UCSD-AML1 (cell line): ENCODE measurements around the gene BCL2L1.
"Not testable (repeated sequence)": the region's sequence is repeated elsewhere in the genome, so short reads cannot be mapped to it uniquely, and the experiment has no call there.

Experiments
- DNase-seq: peaks from one replicate; lab custom pipeline; 2025; ENCODE audit not compliant: unreplicated experiment; lab: John Stamatoyannopoulos, UW

The BCL2L1 gene

GRCh38 chr20:31722257-31723068, at the start of gene BCL2L1:
BCL2L1 (minus strand) TSS chr20:31722868; CDS start chr20:31722218, 650 bp downstream.
- DNase-seq: peak; percentile 83

DNA sequence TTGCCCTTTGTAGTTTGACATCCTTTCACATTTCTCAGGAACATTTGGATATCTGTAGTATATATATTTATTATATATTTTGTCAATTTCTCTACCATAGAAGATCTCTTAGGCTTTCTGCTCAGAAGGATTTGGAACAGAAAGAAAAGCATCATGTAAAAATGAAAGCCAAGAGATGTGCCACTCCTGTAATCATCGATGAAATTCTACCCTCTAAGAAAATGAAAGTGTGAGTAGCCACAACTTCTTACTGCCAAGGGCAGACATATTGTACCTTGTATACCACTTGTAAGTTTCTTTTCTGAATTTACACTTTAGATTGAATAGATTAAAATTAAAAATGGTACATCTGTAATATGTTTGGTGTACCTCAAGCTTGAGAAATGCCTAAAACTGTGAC, 47.6 kb upstream of the BCL2L1 start:
- no peak for DNase-seq

GRCh38 chr20:31769681-31770080, 47.0 kb upstream of the BCL2L1 start:
- DNase-seq: no peak

GRCh38 chr20:31767805-31768204, 45.1 kb upstream of the BCL2L1 start:
- no peak for DNase-seq

DNA sequence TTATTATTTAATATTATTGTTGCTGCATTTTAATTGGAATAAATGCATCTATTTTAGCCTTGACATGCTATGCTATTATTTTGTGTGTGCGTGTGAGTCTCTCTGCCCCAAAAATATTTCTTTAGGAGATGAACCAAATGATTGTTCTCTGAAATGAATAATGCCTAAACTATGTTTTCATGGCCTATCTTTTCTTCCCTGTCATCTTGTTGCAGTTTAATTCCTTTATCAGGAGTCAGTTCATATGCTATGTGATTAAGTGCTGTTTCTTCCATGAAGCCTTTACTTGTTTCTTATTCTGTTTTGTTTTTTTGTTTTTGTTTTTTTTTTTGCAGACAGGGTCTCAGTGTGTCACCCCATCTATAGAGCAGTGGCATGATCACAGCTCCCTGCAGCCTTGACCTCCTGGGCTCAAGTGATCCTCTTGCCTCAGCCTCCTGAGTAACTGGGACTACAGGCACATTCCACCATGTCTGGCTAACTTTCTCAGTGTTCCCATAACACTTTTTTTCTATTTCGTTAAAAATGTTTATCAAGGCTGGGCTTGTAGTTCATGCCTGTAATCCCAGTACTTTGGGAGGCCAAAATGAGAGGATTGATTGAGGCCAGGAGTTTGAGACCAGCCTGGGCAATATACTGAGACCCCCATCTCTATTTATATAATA, 42.1 kb upstream of the BCL2L1 start:
- DNase-seq: no peak

DNA sequence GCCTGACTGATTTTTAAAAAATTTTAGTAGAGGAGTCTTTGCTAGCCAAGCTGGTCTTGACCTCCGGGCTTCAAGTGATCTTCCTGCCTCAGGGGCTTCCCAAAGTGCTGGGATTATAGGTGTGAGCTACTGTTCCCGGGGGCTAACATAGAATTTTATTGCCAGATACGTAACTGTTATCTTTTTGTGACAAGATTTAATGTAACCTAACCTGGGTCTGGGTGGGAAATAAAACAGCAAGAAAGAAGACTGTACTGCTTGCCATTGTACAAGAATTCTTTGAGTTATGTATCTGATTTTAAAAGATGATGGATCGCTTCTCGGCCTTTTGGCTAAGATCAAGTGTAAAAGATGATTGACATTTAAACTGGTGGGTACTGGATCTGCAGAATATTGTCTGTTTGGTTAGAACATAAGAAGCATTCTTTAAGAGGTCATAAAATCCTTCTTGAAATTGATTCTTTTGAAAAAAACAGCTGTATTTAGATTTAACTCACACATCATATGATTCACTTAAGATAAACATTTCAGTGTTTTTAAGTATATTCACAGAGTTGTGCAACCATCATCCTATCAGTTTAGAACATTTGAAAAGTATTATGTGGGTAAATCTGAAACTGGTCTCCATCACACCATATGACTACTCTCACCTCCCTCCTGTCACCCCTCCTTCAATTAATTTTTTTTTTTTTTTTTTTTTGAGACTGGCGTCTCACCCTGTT, 38.0 kb upstream of the BCL2L1 start:
- no peak for DNase-seq

- no peak for DNase-seq
Measured at GRCh38 chr20:31759836-31760518, 37.3 kb upstream of the BCL2L1 start.

DNA sequence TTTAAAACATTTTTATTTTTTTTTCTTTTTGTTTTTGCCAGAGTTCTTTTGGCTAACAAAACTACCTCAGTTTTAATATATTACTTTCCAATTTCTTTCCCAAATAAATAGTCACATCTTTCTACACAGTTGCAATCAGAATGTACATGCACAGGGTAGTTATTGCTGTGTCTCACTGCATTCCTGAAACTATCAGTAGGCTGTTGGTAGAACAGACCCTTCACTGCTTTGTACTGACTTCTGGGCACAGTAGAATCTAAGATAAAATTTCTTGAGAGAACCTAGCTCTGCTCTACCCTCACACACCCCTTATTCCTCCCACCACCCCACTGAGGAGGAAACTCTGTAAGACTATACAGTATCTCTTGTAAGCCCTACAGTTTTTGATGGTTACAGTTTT, 36.3 kb upstream of the BCL2L1 start:
- DNase-seq: no peak

GRCh38 chr20:31758521-31758920, 35.9 kb upstream of the BCL2L1 start:
- no peak for DNase-seq

- DNase-seq: no peak
Measured at GRCh38 chr20:31757254-31757653, 34.6 kb upstream of the BCL2L1 start.

DNA sequence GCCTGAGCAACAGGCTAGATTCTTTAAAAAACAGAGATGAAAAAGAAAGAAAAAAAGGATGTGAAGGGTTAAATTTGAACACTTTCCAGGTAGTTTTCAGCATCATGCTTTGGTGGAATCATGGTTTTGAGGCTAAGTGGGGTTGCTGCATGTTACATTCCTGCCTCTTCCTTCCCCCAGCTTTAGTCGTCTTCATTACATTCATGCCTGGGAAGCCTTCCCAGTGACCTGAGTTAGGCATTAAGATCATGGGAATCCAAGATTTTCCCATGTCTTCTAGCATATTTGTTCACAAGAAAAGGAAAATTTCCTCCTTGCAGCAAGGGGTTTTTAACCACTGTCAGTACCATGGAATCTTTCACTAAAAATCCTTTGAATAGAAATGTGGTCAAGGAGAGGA, 28.5 kb upstream of the BCL2L1 start:
- no peak for DNase-seq

DNA sequence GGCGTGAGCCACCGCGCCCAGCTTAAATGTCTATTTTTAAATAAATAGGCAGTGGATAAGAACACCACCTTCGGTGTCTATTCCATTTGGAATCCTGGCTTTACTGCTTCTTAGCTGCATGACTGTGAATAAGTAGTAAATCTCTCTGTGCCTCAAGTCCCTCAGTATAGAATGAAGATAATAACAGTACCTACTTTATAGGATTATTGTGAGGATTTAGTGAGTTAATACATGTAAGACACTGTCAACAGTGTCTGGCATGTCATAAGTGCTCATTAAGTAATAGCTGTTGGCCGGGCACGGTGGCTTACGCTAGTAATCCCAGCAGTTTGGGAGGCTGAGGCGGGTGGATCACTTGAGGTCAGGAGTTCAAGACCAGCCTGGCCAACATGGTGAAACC, 26.6 kb upstream of the BCL2L1 start:
- DNase-seq: no peak

- DNase-seq: no peak
Measured at GRCh38 chr20:31747640-31748039, 25.0 kb upstream of the BCL2L1 start.

DNA sequence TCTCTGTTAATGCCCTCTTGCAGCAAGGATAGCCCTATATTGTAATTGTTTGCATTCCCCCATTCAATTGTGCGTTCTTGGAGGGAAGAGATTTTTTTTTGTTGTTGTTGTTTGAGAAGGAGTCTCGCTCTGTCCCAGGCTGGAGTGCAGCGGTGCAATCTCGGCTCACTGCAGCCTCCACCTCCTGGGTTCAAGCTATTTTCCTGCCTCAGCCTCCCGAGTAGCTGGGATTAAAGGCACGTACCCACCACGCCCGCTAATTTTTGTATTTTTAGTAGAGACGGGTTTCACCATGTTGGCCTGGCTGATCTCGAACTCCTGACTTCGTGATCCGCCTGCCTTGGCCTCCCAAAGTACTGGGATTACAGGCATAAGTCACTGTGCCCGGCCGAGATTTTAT, 24.4 kb upstream of the BCL2L1 start:
- not testable (repeated sequence) for DNase-seq

DNA sequence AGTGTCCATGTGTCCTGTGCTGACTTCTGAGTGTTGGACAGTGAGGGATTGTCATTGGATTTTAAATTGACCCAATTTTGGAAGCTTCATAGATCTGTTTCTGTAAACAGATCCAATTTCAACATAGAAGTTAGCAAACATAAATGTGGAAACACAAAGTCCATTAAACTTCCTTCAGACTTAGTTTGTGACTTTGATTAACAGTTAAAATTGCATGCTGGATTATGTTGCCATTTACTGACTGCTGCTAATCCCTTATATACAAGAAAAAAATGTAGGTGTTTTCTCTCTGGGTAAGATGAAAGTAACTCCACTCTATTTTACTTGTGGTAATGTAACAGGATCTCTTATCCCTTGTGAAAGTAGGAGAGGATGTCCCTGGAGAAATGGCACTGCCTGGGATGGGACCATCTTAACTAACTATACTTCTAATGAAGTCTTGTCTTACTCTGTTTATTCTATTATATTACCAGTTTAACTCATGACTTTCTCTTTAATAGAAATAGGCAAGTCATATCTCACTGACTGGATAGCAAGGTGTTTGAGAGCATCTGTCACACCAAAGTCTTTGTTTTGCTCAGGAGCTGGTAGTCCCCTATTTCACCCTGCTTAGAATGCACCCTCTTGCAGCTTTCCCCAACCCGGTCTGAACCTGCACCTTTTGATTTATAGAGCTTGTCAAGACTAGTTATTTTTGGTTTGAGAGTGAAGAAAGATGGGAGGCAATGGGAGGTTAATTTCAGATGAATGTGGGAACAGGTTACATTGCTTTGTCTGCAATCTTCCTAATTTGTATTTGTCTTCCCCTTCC, 23.6 kb upstream of the BCL2L1 start:
- DNase-seq: no peak

- no peak for DNase-seq
Measured at GRCh38 chr20:31740656-31741323, 18.1 kb upstream of the BCL2L1 start.

GRCh38 chr20:31740208-31740607, 17.5 kb upstream of the BCL2L1 start:
- no peak for DNase-seq

DNA sequence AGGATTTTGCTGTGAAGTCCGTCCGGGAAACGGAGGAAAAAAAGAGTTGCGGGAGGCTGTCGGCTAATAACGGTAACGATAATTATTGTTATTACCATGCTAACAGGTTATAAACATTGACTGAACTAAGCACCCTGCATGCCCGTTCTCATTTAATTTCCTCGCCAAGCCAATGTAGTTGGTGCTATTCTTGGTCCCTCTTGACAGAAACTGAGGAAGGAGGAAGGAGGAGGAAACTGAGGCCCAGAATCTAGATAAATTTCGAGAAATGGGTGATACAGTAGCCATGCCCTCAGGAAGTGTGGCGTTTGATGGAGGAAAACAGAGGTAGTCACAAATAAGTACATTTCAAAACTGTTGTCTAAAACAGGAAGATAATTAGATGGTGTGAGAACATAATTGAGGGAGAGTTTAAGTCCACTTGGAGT, 16.9 kb upstream of the BCL2L1 start:
- DNase-seq: no peak

GRCh38 chr20:31738729-31739549, 16.3 kb upstream of the BCL2L1 start, which contains the start of gene TPX2:
TPX2 (plus strand) TSS chr20:31739290; CDS start chr20:31757477, 18,187 bp downstream.
- peak; percentile 93 for DNase-seq
